Choroid plexus epithelial cell (primary cell): ENCODE results near the gene C12orf42.

Experiments used
- DNase-seq: peaks from one replicate; pipeline ENCODE4 v3.0.0-alpha.2; 2010; ENCODE audit warnings: low read depth
- H3K4me3 ChIP-seq: 2 replicates; pipeline ENCODE4 v1.5.1; 2011; ENCODE audit warnings: low read depth, mild to moderate bottlenecking, control low read depth, low read length, moderate library complexity
- CTCF ChIP-seq: conservative IDR thresholded peaks from 2 replicates; pipeline ENCODE4 v1.5.1; 2011; ENCODE audit warnings: low read depth, mild to moderate bottlenecking, control low read depth, inconsistent platforms, low read length, moderate library complexity

C12orf42 gene

GRCh38 chr12:103423516-103423910, 72.3 kb downstream of the C12orf42 start:
- no peak overlapping the region for H3K4me3 ChIP-seq
- no peak for DNase-seq
- TF ChIP-seq CTCF = no peak

DNA sequence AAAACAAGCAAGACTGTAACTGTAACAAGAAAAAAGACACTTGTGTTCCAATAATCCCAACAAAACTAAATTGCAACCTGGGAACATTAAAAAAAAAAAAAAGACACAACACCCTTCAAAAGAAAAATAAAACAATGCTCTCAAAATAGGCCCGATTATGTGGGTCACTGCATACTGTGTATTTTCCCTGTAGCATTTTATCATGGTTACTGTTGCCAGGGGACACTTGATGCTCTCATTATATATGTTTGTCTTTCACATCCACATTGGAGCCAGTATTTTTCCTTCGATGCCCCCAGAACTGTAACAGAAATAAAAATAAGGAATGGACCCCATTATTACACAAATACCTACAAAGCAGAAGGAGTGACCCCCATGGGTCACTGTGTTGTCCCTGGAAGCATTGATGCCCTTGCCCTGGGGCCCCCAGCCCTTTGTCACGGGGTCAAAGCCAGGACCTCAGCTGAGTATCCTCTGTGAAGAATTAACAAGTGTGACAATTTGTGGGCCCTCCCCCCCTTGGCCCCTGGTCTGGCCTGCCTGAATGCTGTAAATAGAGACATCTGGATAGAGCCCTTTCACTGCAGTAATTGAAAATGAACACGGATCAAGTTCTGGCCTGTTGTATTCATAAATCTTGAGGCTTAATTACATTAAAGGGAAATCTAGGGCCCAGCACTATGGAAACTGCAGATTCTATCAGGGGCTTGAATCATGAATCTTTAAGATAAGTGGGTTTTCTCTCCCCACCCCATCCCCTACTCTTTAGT, 72.8 kb downstream of the C12orf42 start:
- no peak overlapping the region for H3K4me3 ChIP-seq
- DNase-seq = no peak
- TF ChIP-seq CTCF = no peak

DNA sequence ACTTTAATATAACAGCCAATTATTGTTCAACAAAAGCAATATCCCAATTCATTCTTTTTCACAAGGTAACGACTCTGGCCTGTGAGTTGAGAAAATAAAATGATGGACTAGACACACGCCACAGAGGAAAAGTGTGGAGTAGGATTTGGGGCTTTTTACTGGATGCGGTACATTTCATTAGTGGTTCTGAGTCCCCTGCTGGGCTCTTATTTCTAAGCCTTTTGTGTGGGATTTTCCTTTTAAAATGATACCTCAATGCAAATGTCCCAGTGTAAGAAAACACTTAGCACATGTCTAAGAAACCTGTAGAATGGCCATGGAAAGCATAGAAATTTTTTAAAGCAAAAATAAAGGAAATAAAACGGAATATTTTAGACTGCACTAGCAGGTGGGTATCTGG, 73.4 kb downstream of the C12orf42 start:
- TF ChIP-seq CTCF = no peak
- no peak for DNase-seq
- H3K4me3 ChIP-seq = no peak overlapping the region

DNA sequence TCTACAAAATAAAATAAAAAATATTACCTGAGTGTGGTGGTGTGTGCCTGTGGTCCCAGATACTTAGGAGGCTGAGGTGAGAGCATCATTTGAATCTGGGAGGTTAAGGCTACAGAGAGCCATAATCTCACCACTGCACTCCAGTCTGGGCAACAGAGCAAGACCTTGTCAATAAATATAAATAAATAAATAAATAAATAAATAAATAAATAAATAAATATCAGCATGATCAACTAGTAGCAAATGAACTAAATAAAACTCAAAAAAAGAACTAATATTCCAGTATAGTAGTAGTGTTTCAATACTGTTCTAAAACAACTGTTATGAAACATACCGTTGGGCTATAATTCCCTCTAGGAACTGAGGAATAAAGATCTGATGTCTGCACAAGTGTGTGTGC, 74.4 kb downstream of the C12orf42 start:
- TF ChIP-seq CTCF = no peak
- DNase-seq = no peak
- H3K4me3 ChIP-seq = no peak overlapping the region

GRCh38 chr12:103415681-103416080, 80.1 kb downstream of the C12orf42 start:
- no peak for TF ChIP-seq CTCF
- H3K4me3 ChIP-seq = no peak overlapping the region
- DNase-seq = no peak

DNA sequence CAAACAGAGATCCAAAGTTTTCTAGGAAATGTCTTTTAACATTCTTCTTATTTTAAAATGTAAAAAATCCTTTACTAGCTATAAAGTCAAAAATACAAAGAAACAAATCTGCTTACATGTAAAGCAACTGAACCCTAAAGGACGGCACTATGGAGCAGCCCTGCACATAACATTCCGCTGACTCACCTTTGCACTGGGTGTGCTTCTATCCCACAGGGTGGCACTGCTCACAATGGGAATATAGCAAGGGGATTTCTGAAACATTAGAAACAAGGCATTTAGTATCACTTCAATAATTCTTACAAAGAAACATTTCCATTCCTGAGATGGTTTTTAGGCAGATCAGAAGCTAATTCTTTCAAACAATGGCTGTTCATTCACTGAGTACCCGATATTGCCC, 94.3 kb downstream of the C12orf42 start:
- TF ChIP-seq CTCF = no peak
- DNase-seq = no peak

DNA sequence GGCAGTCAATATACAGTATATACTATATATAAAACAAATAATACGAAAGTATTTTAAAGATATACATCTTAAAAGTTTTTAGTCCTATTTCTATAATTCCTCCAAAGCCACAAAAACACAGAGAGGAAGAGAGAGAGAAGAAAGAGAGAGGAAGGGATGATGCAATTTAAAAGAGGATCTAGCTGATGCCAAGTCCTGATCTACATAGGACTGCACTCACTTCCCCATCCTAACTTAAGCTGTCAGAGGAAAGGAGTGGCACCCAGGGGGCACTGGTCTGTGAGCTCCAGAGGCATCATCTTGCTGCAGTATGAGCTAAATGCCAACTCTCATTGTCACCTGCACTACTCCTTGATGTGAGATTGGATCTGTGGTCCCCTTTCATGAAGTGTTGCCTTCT, 95.8 kb downstream of the C12orf42 start:
- H3K4me3 ChIP-seq = no peak overlapping the region
- no peak for TF ChIP-seq CTCF
- DNase-seq = no peak

More for the DNA sequence above, 94.3 kb downstream of the C12orf42 start:
- no peak overlapping the region for H3K4me3 ChIP-seq
